Measurements from ENCODE around the gene ITGB6. TPM values are rescaled to one million over a fixed set of nuclear protein-coding genes. Genes with fewer than 3 reads are reported as not detected.

The ITGB6 gene
- total RNA-seq, 1 experiment from 2014 or later: 7.2 TPM

DNA sequence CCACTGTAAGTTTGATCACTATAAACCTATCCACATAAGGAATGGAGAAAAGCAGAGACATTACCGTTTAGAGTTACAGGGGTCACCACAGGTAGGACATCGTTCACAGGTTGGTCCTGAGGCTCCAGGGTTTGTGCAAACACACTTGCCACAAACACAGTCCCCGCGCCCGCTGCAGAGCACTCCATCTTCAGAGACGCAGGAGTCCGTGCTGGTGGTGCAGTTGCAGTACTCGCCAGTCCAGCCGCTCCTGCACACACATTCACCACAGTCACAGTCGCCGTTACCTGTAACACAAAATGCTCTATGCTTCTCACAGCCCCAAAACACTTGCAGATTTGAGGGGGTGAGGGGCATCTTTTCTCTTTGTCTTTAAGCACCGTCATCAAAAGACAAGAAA lies 73.8 kb downstream of the ITGB6 start:
- no peak overlapping the region for H3K9ac ChIP-seq (ENCODE audit: low read length)
- ChIA-PET POLR2A (ENCODE audit: unreplicated experiment) (no interaction called here), CTCF (no interaction called here)
- H2AFZ ChIP-seq (ENCODE audit: low read length): no peak overlapping the region
- no peaks in the 10 kb centered on the region for H3K36me3 ChIP-seq (ENCODE audit: low read depth, low read length)
- TF ChIP-seq CTCF (conservative IDR thresholded peaks at IDR 0.05; ENCODE audit: low read depth, low read length): no peak
- TF ChIP-seq EZH2phosphoT487 (IDR thresholded peaks at IDR 0.05; ENCODE audit: borderline replicate concordance, low read length): no peak
- TF ChIP-seq EZH2 (IDR thresholded peaks at IDR 0.05; ENCODE audit: low read length, unreplicated experiment): no peak
- no peaks in the 10 kb centered on the region for H3K9me3 ChIP-seq (ENCODE audit: low read length)
- no peak overlapping the region for H3K4me2 ChIP-seq (ENCODE audit: low read length)
- no peak overlapping the region for H3K27ac ChIP-seq (ENCODE audit: low read length)
- no peaks in the 10 kb centered on the region for H3K4me1 ChIP-seq (ENCODE audit: insufficient read depth, low read length)
- H3K4me3 ChIP-seq (ENCODE audit: low read length): no peak overlapping the region
- H3K9me2 ChIP-seq (replicated peaks; ENCODE audit: low read length): no peaks in the 10 kb centered on the region
- H3K27me3 ChIP-seq (ENCODE audit: low read length): no peaks in the 10 kb centered on the region
- BruUV-seq (replicated peaks): no TSS peak
- intact Hi-C loops (cut with micrococcal nuclease): no loop called here
- ATAC-seq: no peak
- H4K20me1 ChIP-seq (ENCODE audit: low read length): no peaks in the 10 kb centered on the region
- no peak for DNase-seq
- H3F3A ChIP-seq (ENCODE audit: low read length, unreplicated experiment): no peaks in the 10 kb centered on the region
- H3K79me2 ChIP-seq (ENCODE audit: low read length): no peaks in the 10 kb centered on the region

GRCh38 chr2:160125828-160126227 lies 74.2 kb downstream of the ITGB6 start:
- Histone ChIP-seq H2AFZ (ENCODE audit: low read length) (no peak overlapping the region), H3K27me3 (ENCODE audit: low read length) (no peaks in the 10 kb centered on the region), H3K79me2 (ENCODE audit: low read length) (no peaks in the 10 kb centered on the region), H3K9me2 (replicated peaks; ENCODE audit: low read length) (no peaks in the 10 kb centered on the region), H3K27ac (ENCODE audit: low read length) (no peak overlapping the region), H4K20me1 (ENCODE audit: low read length) (no peaks in the 10 kb centered on the region), H3K36me3 (ENCODE audit: low read depth, low read length) (no peaks in the 10 kb centered on the region), H3F3A (ENCODE audit: low read length, unreplicated experiment) (no peaks in the 10 kb centered on the region), H3K9me3 (ENCODE audit: low read length) (no peaks in the 10 kb centered on the region), H3K4me3 (ENCODE audit: low read length) (no peak overlapping the region), H3K9ac (ENCODE audit: low read length) (no peak overlapping the region), H3K4me2 (ENCODE audit: low read length) (no peak overlapping the region), H3K4me1 (ENCODE audit: insufficient read depth, low read length) (no peaks in the 10 kb centered on the region)
- BruUV-seq (replicated peaks): no TSS peak
- intact Hi-C loops (cut with micrococcal nuclease): no loop called here
- TF ChIP-seq EZH2 (IDR thresholded peaks at IDR 0.05; ENCODE audit: low read length, unreplicated experiment) (no peak), EZH2phosphoT487 (IDR thresholded peaks at IDR 0.05; ENCODE audit: borderline replicate concordance, low read length) (no peak), CTCF (conservative IDR thresholded peaks at IDR 0.05; ENCODE audit: low read depth, low read length) (no peak)
- no peak for ATAC-seq
- POLR2A ChIA-PET (ENCODE audit: unreplicated experiment): no interaction called here
- DNase-seq: no peak
- CTCF ChIA-PET: no interaction called here

DNA sequence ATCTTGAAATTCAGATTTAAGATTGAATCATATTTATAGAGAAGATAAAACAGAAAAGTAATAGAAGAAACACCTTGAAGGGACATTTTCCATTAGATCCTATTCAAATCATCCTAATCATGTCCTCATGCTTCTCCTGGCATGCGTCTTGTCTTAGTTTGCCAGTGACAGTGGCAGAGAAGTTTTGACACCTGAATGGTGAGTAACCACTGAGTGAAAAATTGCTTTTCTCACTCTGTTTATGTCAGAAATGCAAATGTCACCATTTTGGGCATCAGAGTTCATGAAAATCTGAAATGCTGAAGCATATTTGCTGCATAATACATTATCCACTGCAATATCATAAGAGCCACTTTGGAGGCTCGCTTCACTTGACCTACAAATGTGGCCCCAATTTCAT lies 74.7 kb downstream of the ITGB6 start:
- Histone ChIP-seq H3K27ac (ENCODE audit: low read length) (no peak overlapping the region), H3K9ac (ENCODE audit: low read length) (no peak overlapping the region), H3K79me2 (ENCODE audit: low read length) (no peaks in the 10 kb centered on the region), H3K4me1 (ENCODE audit: insufficient read depth, low read length) (no peaks in the 10 kb centered on the region), H4K20me1 (ENCODE audit: low read length) (no peaks in the 10 kb centered on the region), H3K27me3 (ENCODE audit: low read length) (no peaks in the 10 kb centered on the region), H3F3A (ENCODE audit: low read length, unreplicated experiment) (no peaks in the 10 kb centered on the region), H3K9me2 (replicated peaks; ENCODE audit: low read length) (no peaks in the 10 kb centered on the region), H3K9me3 (ENCODE audit: low read length) (no peaks in the 10 kb centered on the region), H3K4me3 (ENCODE audit: low read length) (no peak overlapping the region), H3K4me2 (ENCODE audit: low read length) (no peak overlapping the region), H2AFZ (ENCODE audit: low read length) (no peak overlapping the region), H3K36me3 (ENCODE audit: low read depth, low read length) (no peaks in the 10 kb centered on the region)
- POLR2A ChIA-PET (ENCODE audit: unreplicated experiment): no interaction called here
- CTCF ChIA-PET: no interaction called here
- intact Hi-C loops (cut with micrococcal nuclease): no loop called here
- no peak for DNase-seq
- no TSS peak for BruUV-seq (replicated peaks)
- TF ChIP-seq CTCF (conservative IDR thresholded peaks at IDR 0.05; ENCODE audit: low read depth, low read length): no peak
- no peak for TF ChIP-seq EZH2phosphoT487 (IDR thresholded peaks at IDR 0.05; ENCODE audit: borderline replicate concordance, low read length)
- no peak for TF ChIP-seq EZH2 (IDR thresholded peaks at IDR 0.05; ENCODE audit: low read length, unreplicated experiment)
- ATAC-seq: no peak
